Heart left ventricle (tissue), 13 donors: Measurements from ENCODE around the gene SVEP1.

Experiments used
- CTCF ChIP-seq, 12 donors: fragments of 200-600 bp; sonication (generic) in 4 of 12; IDR thresholded peaks; one replicate each; pipeline versions ENCODE4 v1.5.0 to v1.8.0; 2018 to 2022; ENCODE audit warnings: antibody characterized with exemption in 12 of 12, mild to moderate bottlenecking in 5 of 12
- POLR2A ChIP-seq, 2 donors: fragments of 450-650 bp; IDR thresholded peaks; one replicate each; pipeline ENCODE4 v1.6.1; 2017; ENCODE audit warnings: antibody characterized with exemption in 2 of 2, mild to moderate bottlenecking in 2 of 2, moderate library complexity in 2 of 2
- donor health status: ischemic (EF 13 %, LVEDD 7.1; RV severe dilation, severe dysfunction).
- donor health status: DM: no; HTN: yes; CAD: no.
- donor health status: DM: no; HTN: no; CAD: no.
- donor health status: ischemic (EF 25% LVEDD 6.9; RV normal size, moderate dysfunction).
- donor health status: ischemic (EF 25% LVEDD 5.7; RV mildly dilated, moderate dysfunction).
- donor health status: ischemic (EF 35%, LVEDD 5.7; RV mildly dilated, moderate dysfunction).
- donor health status: nonischemic (EF 11% LVEDD 7.7; RV severe dilation, severe dysfunction).
- donor health status: DM: yes; HTN: yes; CAD: no.
- donor health status: PGD.
- donor health status: ischemic (EF 29% LVEDD 5.4; RV normal size, mild dysfunction).
- donor health status: nonischemic (EF 23%, LVEDD 6.1; RV moderate dilation, normal function).

GRCh38 chr9:110371411-110372007 lies 208.0 kb downstream of the SVEP1 start:
- TF ChIP-seq CTCF (IDR thresholded peaks at IDR 0.05) (no peak), POLR2A (IDR thresholded peaks at IDR 0.05) (no peak)
